Naive thymus-derived CD4-positive, alpha-beta T cell (primary cell): ENCODE results near the gene FGD4. TPM values are rescaled to one million over a fixed set of nuclear protein-coding genes. Genes with fewer than 3 reads are reported as not detected.

Source experiments
- ATAC-seq: fragments of 150-1000 bp; cut with Tn5 transposase; 2 replicates; pipeline ENCODE4 v1.10.0; 2021; ENCODE audit warnings: mild to moderate bottlenecking, moderate library complexity
- CTCF ChIA-PET: fragments of 350-600 bp; sonication (Branson Sonifier 250); formaldehyde crosslinking; loops from one replicate; lab custom pipeline; 2021; ENCODE audit warnings: antibody characterized with exemption; lab: Charles Lee
- POLR2A ChIA-PET: fragments of 350-600 bp; sonication (Branson Sonifier 250); formaldehyde crosslinking; loops from one replicate; lab custom pipeline; 2021; ENCODE audit warnings: antibody characterized with exemption, inconsistent platforms; lab: Charles Lee
- DNase-seq, 9 donors: peaks; one replicate each; pipeline versions ENCODE4 v3.0.0 to v3.0.0-alpha.2; 2020 to 2022; ENCODE audit warnings: mixed read lengths in 1 of 9
- H3K27ac ChIP-seq: one replicate; pipeline ENCODE4 v1.7.0; 2013; ENCODE audit warnings: mild to moderate bottlenecking, low read depth, low read length, moderate library complexity
- H3K27me3 ChIP-seq, 2 donors: one replicate each; pipeline ENCODE4 v1.7.0; 2013; ENCODE audit warnings: low read length in 2 of 2, mild to moderate bottlenecking in 2 of 2, moderate library complexity in 2 of 2; ENCODE audit not compliant: control insufficient read depth in 2 of 2, insufficient read depth in 2 of 2
- H3K36me3 ChIP-seq, 3 experiments: 1 replicate in 2 of 3; 2 replicates in 1 of 3; pipeline ENCODE4 v1.7.0; 2013; ENCODE audit warnings: low read length in 3 of 3, mild to moderate bottlenecking in 3 of 3, moderate library complexity in 1 of 3; ENCODE audit not compliant: insufficient read depth in 3 of 3, control insufficient read depth in 2 of 3
- H3K4me1 ChIP-seq, 2 donors: one replicate each; pipeline ENCODE4 v1.7.0; 2013; ENCODE audit warnings: low read length in 2 of 2, mild to moderate bottlenecking in 2 of 2, moderate library complexity in 1 of 2; ENCODE audit not compliant: control insufficient read depth in 2 of 2, insufficient read depth in 2 of 2
- H3K4me3 ChIP-seq: 2 replicates; pipeline ENCODE4 v1.7.0; 2013; ENCODE audit warnings: mild to moderate bottlenecking, low read length
- H3K9me3 ChIP-seq, 3 experiments: 1 replicate in 2 of 3; 2 replicates in 1 of 3; pipeline ENCODE4 v1.7.0; 2013; ENCODE audit warnings: low read length in 3 of 3; ENCODE audit not compliant: control insufficient read depth in 2 of 3
- H3K27ac Mint-ChIP-seq, 9 donors: one replicate each; pipeline ENCODE4 v1.8.0; 2020 to 2022; ENCODE audit warnings: mixed read lengths in 9 of 9, mild to moderate bottlenecking in 8 of 9, moderate library complexity in 5 of 9, inconsistent platforms in 2 of 9
- H3K27me3 Mint-ChIP-seq, 5 donors: one replicate each; pipeline ENCODE4 v1.8.0; 2021 to 2022; ENCODE audit warnings: mixed read lengths in 5 of 5, mild to moderate bottlenecking in 1 of 5
- H3K36me3 Mint-ChIP-seq, 5 donors: one replicate each; pipeline ENCODE4 v1.8.0; 2020 to 2022; ENCODE audit warnings: mixed read lengths in 5 of 5, mild to moderate bottlenecking in 3 of 5, inconsistent platforms in 1 of 5
- H3K4me1 Mint-ChIP-seq, 7 donors: one replicate each; pipeline ENCODE4 v1.8.0; 2020 to 2022; ENCODE audit warnings: mixed read lengths in 7 of 7, mild to moderate bottlenecking in 3 of 7, inconsistent platforms in 1 of 7
- H3K4me3 Mint-ChIP-seq, 10 donors: one replicate each; pipeline ENCODE4 v1.8.0; 2020 to 2022; ENCODE audit warnings: mild to moderate bottlenecking in 10 of 10, mixed read lengths in 10 of 10, moderate library complexity in 6 of 10, inconsistent platforms in 2 of 10
- H3K9me3 Mint-ChIP-seq, 11 donors: one replicate each; pipeline ENCODE4 v1.8.0; 2020 to 2022; ENCODE audit warnings: mixed read lengths in 11 of 11, mild to moderate bottlenecking in 4 of 11, inconsistent platforms in 1 of 11, moderate library complexity in 1 of 11
- intact Hi-C, 2 donors: fragments of 100-400 bp; cut with micrococcal nuclease; formaldehyde crosslinking; loops; one replicate each; pipeline ENCODE4 v1.15.1; 2023
- polyA plus RNA-seq, 2 donors: library from polyadenylated mRNA; unstranded; fragments of 300-500 nt; fragmentation: Illumina TruSeq; gene quantifications; one replicate each; pipeline ENCODE4 v1.2.3, GENCODE V29; 2021
- total RNA-seq, 6 experiments: library from RNA in 5 of 6; stranded (reverse) in 5 of 6; gene quantifications; 1 replicate in 5 of 6; 2 replicates in 1 of 6; pipeline ENCODE4 v1.2.3 and lab custom pipeline; 2021 to 2026

FGD4 gene
- total and polyA plus RNA-seq, 7 experiments from 2014 or later, result 0.12 to 13.7 (median 0.50) TPM; not detected in 1

- DNase-seq (no peak), ATAC-seq (no peak)
- POLR2A ChIA-PET, result no interaction called here
- H3K36me3 Mint-ChIP-seq, result peaks cover 0 to 2% (median 0%) of the 10 kb centered on the region in 5 donors
- peaks cover 0 to 30% (median 0%) of the 10 kb centered on the region in 5 donors for H3K27me3 Mint-ChIP-seq
- H3K27me3 ChIP-seq, result no peaks in the 10 kb centered on the region
- CTCF ChIA-PET, result interaction anchor here (1.1 kb wide), 1 partner anchor 12 kb away, joined by 3 read pairs; no protein-coding TSS in a partner anchor
- H3K4me3 Mint-ChIP-seq, result no peak overlapping the region
- H3K9me3 Mint-ChIP-seq, result no peaks in the 10 kb centered on the region
- H3K4me1 ChIP-seq, result no peaks in the 10 kb centered on the region
- H3K36me3 ChIP-seq, result no peaks in the 10 kb centered on the region
- H3K27ac Mint-ChIP-seq, result no peak overlapping the region
- H3K9me3 ChIP-seq, result no peaks in the 10 kb centered on the region
- H3K4me3 ChIP-seq, result no peak overlapping the region
- intact Hi-C loops, result loop anchor here in 1 of 2 donors (5.0 kb wide), 1 partner anchor 35 kb away; no protein-coding TSS in a partner anchor
- no peak overlapping the region for H3K27ac ChIP-seq
- peaks cover 0 to 1% (median 0%) of the 10 kb centered on the region in 7 donors for H3K4me1 Mint-ChIP-seq
These were observed 218.2 kb downstream of the FGD4 start for GRCh38 chr12:32617534-32617933.

- no peaks in the 10 kb centered on the region for H3K27me3 ChIP-seq
- H3K27ac Mint-ChIP-seq, result no peak overlapping the region
- H3K4me3 Mint-ChIP-seq, result no peak overlapping the region
- no peak overlapping the region for H3K4me3 ChIP-seq
- intact Hi-C loops, result loop anchor here in 1 of 2 donors (5.0 kb wide), 1 partner anchor 36 kb away; no protein-coding TSS in a partner anchor
- no peaks in the 10 kb centered on the region for H3K9me3 Mint-ChIP-seq
- peaks cover 0 to 30% (median 0%) of the 10 kb centered on the region in 5 donors for H3K27me3 Mint-ChIP-seq
- ATAC-seq (no peak), DNase-seq (no peak)
- H3K4me1 ChIP-seq, result no peaks in the 10 kb centered on the region
- H3K36me3 ChIP-seq, result no peaks in the 10 kb centered on the region
- H3K36me3 Mint-ChIP-seq, result peaks cover 0 to 2% (median 0%) of the 10 kb centered on the region in 5 donors
- ChIA-PET CTCF (interaction anchor here (1.1 kb wide), 1 partner anchor 12 kb away, joined by 3 read pairs; no protein-coding TSS in a partner anchor), POLR2A (no interaction called here)
- no peaks in the 10 kb centered on the region for H3K9me3 ChIP-seq
- no peaks in the 10 kb centered on the region for H3K4me1 Mint-ChIP-seq
- no peak overlapping the region for H3K27ac ChIP-seq
These were observed 218.8 kb downstream of the FGD4 start for GRCh38 chr12:32618115-32618514.

GRCh38 chr12:32627976-32628375, 228.6 kb downstream of the FGD4 start:
- H3K4me3 Mint-ChIP-seq, result no peak overlapping the region
- no peaks in the 10 kb centered on the region for H3K36me3 Mint-ChIP-seq
- ChIA-PET POLR2A (no interaction called here), CTCF (no interaction called here)
- Histone ChIP-seq H3K27me3 (no peaks in the 10 kb centered on the region), H3K36me3 (no peaks in the 10 kb centered on the region), H3K9me3 (no peaks in the 10 kb centered on the region), H3K4me1 (no peaks in the 10 kb centered on the region), H3K4me3 (no peak overlapping the region), H3K27ac (no peak overlapping the region)
- H3K27ac Mint-ChIP-seq, result no peak overlapping the region
- DNase-seq (no peak), ATAC-seq (no peak)
- peaks cover 0 to 2% (median 0%) of the 10 kb centered on the region in 11 donors for H3K9me3 Mint-ChIP-seq
- intact Hi-C loops, result no loop called here
- H3K27me3 Mint-ChIP-seq, result peaks cover 0 to 2% (median 0%) of the 10 kb centered on the region in 5 donors
- no peaks in the 10 kb centered on the region for H3K4me1 Mint-ChIP-seq

GRCh38 chr12:32641287-32641901, 242.0 kb downstream of the FGD4 start:
- intact Hi-C loops, result no loop called here
- Histone ChIP-seq H3K4me3 (no peak overlapping the region), H3K36me3 (no peaks in the 10 kb centered on the region), H3K9me3 (peaks cover 0 to 4% (median 0%) of the 10 kb centered on the region in 3 experiments), H3K27me3 (no peaks in the 10 kb centered on the region), H3K27ac (no peak overlapping the region), H3K4me1 (no peaks in the 10 kb centered on the region)
- H3K36me3 Mint-ChIP-seq, result no peaks in the 10 kb centered on the region
- peaks cover 0 to 1% (median 0%) of the 10 kb centered on the region in 5 donors for H3K27me3 Mint-ChIP-seq
- no peaks in the 10 kb centered on the region for H3K4me1 Mint-ChIP-seq
- ATAC-seq (no peak), DNase-seq (no peak)
- H3K9me3 Mint-ChIP-seq, result peaks cover 0 to 8% (median 0%) of the 10 kb centered on the region in 11 donors
- H3K27ac Mint-ChIP-seq, result no peak overlapping the region
- H3K4me3 Mint-ChIP-seq, result no peak overlapping the region
- POLR2A ChIA-PET, result no interaction called here
- CTCF ChIA-PET, result no interaction called here

GRCh38 chr12:32644431-32644830, 245.1 kb downstream of the FGD4 start:
- CTCF ChIA-PET, result no interaction called here
- H3K9me3 ChIP-seq, result no peaks in the 10 kb centered on the region
- Mint-ChIP-seq H3K9me3 (peaks cover 0 to 1% (median 0%) of the 10 kb centered on the region in 11 donors), H3K4me3 (no peak overlapping the region), H3K4me1 (no peaks in the 10 kb centered on the region), H3K27ac (no peak overlapping the region), H3K36me3 (no peaks in the 10 kb centered on the region), H3K27me3 (no peaks in the 10 kb centered on the region)
- no peaks in the 10 kb centered on the region for H3K4me1 ChIP-seq
- no peaks in the 10 kb centered on the region for H3K27me3 ChIP-seq
- intact Hi-C loops, result no loop called here
- no peak overlapping the region for H3K27ac ChIP-seq
- POLR2A ChIA-PET, result no interaction called here
- H3K4me3 ChIP-seq, result no peak overlapping the region
- ATAC-seq, result no peak
- no peak for DNase-seq
- no peaks in the 10 kb centered on the region for H3K36me3 ChIP-seq

GRCh38 chr12:32647275-32647674, 247.9 kb downstream of the FGD4 start:
- no peak overlapping the region for H3K27ac Mint-ChIP-seq
- Histone ChIP-seq H3K9me3 (no peaks in the 10 kb centered on the region), H3K27me3 (no peaks in the 10 kb centered on the region), H3K27ac (no peak overlapping the region), H3K4me3 (no peak overlapping the region), H3K36me3 (no peaks in the 10 kb centered on the region), H3K4me1 (no peaks in the 10 kb centered on the region)
- no peaks in the 10 kb centered on the region for H3K36me3 Mint-ChIP-seq
- H3K4me1 Mint-ChIP-seq, result no peaks in the 10 kb centered on the region
- POLR2A ChIA-PET, result no interaction called here
- H3K4me3 Mint-ChIP-seq, result no peak overlapping the region
- H3K27me3 Mint-ChIP-seq, result no peaks in the 10 kb centered on the region
- H3K9me3 Mint-ChIP-seq, result peaks cover 0 to 1% (median 0%) of the 10 kb centered on the region in 11 donors
- no peak for DNase-seq
- ATAC-seq, result no peak
- intact Hi-C loops, result no loop called here
- CTCF ChIA-PET, result no interaction called here

- ChIA-PET POLR2A (no interaction called here), CTCF (no interaction called here)
- intact Hi-C loops, result no loop called here
- Histone ChIP-seq H3K27me3 (no peaks in the 10 kb centered on the region), H3K9me3 (no peaks in the 10 kb centered on the region), H3K27ac (no peak overlapping the region), H3K4me3 (no peak overlapping the region), H3K36me3 (no peaks in the 10 kb centered on the region), H3K4me1 (no peaks in the 10 kb centered on the region)
- Mint-ChIP-seq H3K36me3 (no peaks in the 10 kb centered on the region), H3K27ac (no peak overlapping the region), H3K27me3 (no peaks in the 10 kb centered on the region), H3K9me3 (peaks cover 0 to 1% (median 0%) of the 10 kb centered on the region in 11 donors), H3K4me1 (no peaks in the 10 kb centered on the region), H3K4me3 (no peak overlapping the region)
- ATAC-seq (no peak), DNase-seq (no peak)
These were observed 251.2 kb downstream of the FGD4 start for GRCh38 chr12:32650508-32650907.
